Natural killer cell treated with Interleukin-12 subunit alpha and Interleukin-12 subunit beta and Interleukin-15 and Interleukin-18, amount 100 ng/mL, for 72 hours (primary cell): ENCODE results near the gene ATG9B. TPM values are rescaled to one million over a fixed set of nuclear protein-coding genes. Genes with fewer than 3 reads are reported as not detected.
A peak's percentile ranks its signal among the peaks of the same experiment; 100 is the strongest.
"Not testable (repeated sequence)": the region's sequence is repeated elsewhere in the genome, so short reads cannot be mapped to it uniquely, and the experiment has no call there.

Experiments used
- ATAC-seq, 2 donors: fragments of 150-1000 bp; cut with Tn5 transposase in 1 of 2; sonication (Bioruptor Pico), chemical (Tn5 transposase) in 1 of 2; 2 replicates each; pipeline ENCODE4 v1.10.0; 2021
- DNase-seq: peaks from one replicate; pipeline ENCODE4 v3.0.0; 2022; ENCODE audit warnings: low spot score
- H3K27ac Mint-ChIP-seq, 2 donors: 1 replicate in 1 of 2; 2 replicates in 1 of 2; pipeline ENCODE4 v1.8.0; 2022; ENCODE audit warnings: mixed read lengths in 2 of 2, mild to moderate bottlenecking in 1 of 2, moderate library complexity in 1 of 2
- H3K27me3 Mint-ChIP-seq, 2 donors: 1 replicate in 1 of 2; 2 replicates in 1 of 2; pipeline ENCODE4 v1.8.0; 2022; ENCODE audit warnings: mixed read lengths in 2 of 2
- H3K36me3 Mint-ChIP-seq: one replicate; pipeline ENCODE4 v1.8.0; 2022; ENCODE audit warnings: mixed read lengths
- H3K4me1 Mint-ChIP-seq, 2 donors: 1 replicate in 1 of 2; 2 replicates in 1 of 2; pipeline ENCODE4 v1.8.0; 2022; ENCODE audit warnings: low read depth in 2 of 2, mixed read lengths in 2 of 2, mild to moderate bottlenecking in 1 of 2
- H3K4me3 Mint-ChIP-seq: one replicate; pipeline ENCODE4 v1.8.0; 2022; ENCODE audit warnings: mixed read lengths
- H3K9me3 Mint-ChIP-seq: 2 replicates; pipeline ENCODE4 v1.8.0; 2022; ENCODE audit warnings: mixed read lengths
- total RNA-seq, 2 donors: library from RNA; stranded (reverse); gene quantifications; one replicate each; pipeline ENCODE4 v1.2.3, GENCODE V29; 2022

Gene ATG9B
- total RNA-seq, 2 donors from 2014 or later = 2.5 to 2.7 TPM

GRCh38 chr7:151038951-151039849 lies 14.9 kb upstream of the ATG9B start:
- ATAC-seq (peak; percentile 75 to 79), DNase-seq (no peak)
- Mint-ChIP-seq H3K36me3 (no peaks in the 10 kb centered on the region), H3K27ac (no peak overlapping the region), H3K27me3 (no peaks in the 10 kb centered on the region), H3K4me3 (no peak overlapping the region), H3K9me3 (no peaks in the 10 kb centered on the region), H3K4me1 (peaks cover 8 to 11% of the 10 kb centered on the region in 2 donors)

GRCh38 chr7:151035902-151036301 lies 11.6 kb upstream of the ATG9B start:
- no peaks in the 10 kb centered on the region for H3K36me3 Mint-ChIP-seq
- no peak overlapping the region for H3K27ac Mint-ChIP-seq
- ATAC-seq = no peak
- H3K4me3 Mint-ChIP-seq = no peak overlapping the region
- H3K9me3 Mint-ChIP-seq = no peaks in the 10 kb centered on the region
- H3K4me1 Mint-ChIP-seq = peaks cover 11% of the 10 kb centered on the region in 2 donors
- DNase-seq = no peak
- H3K27me3 Mint-ChIP-seq = no peaks in the 10 kb centered on the region

- Mint-ChIP-seq H3K4me3 (no peak overlapping the region), H3K36me3 (no peaks in the 10 kb centered on the region), H3K9me3 (no peaks in the 10 kb centered on the region), H3K27me3 (no peaks in the 10 kb centered on the region), H3K27ac (no peak overlapping the region), H3K4me1 (peaks cover 11% of the 10 kb centered on the region in 2 donors)
- no peak for ATAC-seq
- DNase-seq = no peak
Measured at GRCh38 chr7:151035026-151035717, 10.9 kb upstream of the ATG9B start.

- H3K9me3 Mint-ChIP-seq = no peaks in the 10 kb centered on the region
- ATAC-seq = no peak
- no peak overlapping the region for H3K27ac Mint-ChIP-seq
- H3K36me3 Mint-ChIP-seq = no peaks in the 10 kb centered on the region
- no peaks in the 10 kb centered on the region for H3K27me3 Mint-ChIP-seq
- peaks cover 5 to 7% of the 10 kb centered on the region in 2 donors for H3K4me1 Mint-ChIP-seq
- H3K4me3 Mint-ChIP-seq = no peak overlapping the region
- no peak for DNase-seq
Measured at GRCh38 chr7:151034312-151035025, 10.2 kb upstream of the ATG9B start.

- no peaks in the 10 kb centered on the region for H3K27me3 Mint-ChIP-seq
- peaks cover 2 to 7% of the 10 kb centered on the region in 2 donors for H3K4me1 Mint-ChIP-seq
- no peaks in the 10 kb centered on the region for H3K9me3 Mint-ChIP-seq
- ATAC-seq = no peak
- no peak overlapping the region for H3K4me3 Mint-ChIP-seq
- DNase-seq = no peak
- no peaks in the 10 kb centered on the region for H3K36me3 Mint-ChIP-seq
- H3K27ac Mint-ChIP-seq = no peak overlapping the region
Measured at GRCh38 chr7:151033864-151034249, 9.6 kb upstream of the ATG9B start.

GRCh38 chr7:151032936-151033863 lies 8.9 kb upstream of the ATG9B start:
- DNase-seq = no peak
- Mint-ChIP-seq H3K36me3 (no peaks in the 10 kb centered on the region), H3K4me3 (no peak overlapping the region), H3K27me3 (no peaks in the 10 kb centered on the region), H3K9me3 (no peaks in the 10 kb centered on the region), H3K4me1 (peaks cover 6 to 10% of the 10 kb centered on the region in 2 donors), H3K27ac (no peak overlapping the region)
- no peak for ATAC-seq

- DNase-seq (no peak), ATAC-seq (no peak)
- Mint-ChIP-seq H3K27ac (no peak overlapping the region), H3K27me3 (peaks cover 0 to 4% of the 10 kb centered on the region in 2 donors), H3K4me3 (no peak overlapping the region), H3K9me3 (no peaks in the 10 kb centered on the region), H3K36me3 (no peaks in the 10 kb centered on the region), H3K4me1 (peaks cover 15 to 16% of the 10 kb centered on the region in 2 donors)
Measured at GRCh38 chr7:151031011-151031410, 6.7 kb upstream of the ATG9B start.

GRCh38 chr7:151028948-151029501 lies 4.7 kb upstream of the ATG9B start:
- peak overlapping the region; percentile 99 for H3K4me3 Mint-ChIP-seq
- ATAC-seq (no peak), DNase-seq (no peak)
- H3K27me3 Mint-ChIP-seq = peaks cover 0 to 4% of the 10 kb centered on the region in 2 donors
- H3K36me3 Mint-ChIP-seq = no peaks in the 10 kb centered on the region
- H3K4me1 Mint-ChIP-seq = peaks cover 15 to 16% of the 10 kb centered on the region in 2 donors
- H3K9me3 Mint-ChIP-seq = no peaks in the 10 kb centered on the region
- H3K27ac Mint-ChIP-seq = peak overlapping the region; percentile 95 to 98

GRCh38 chr7:151028131-151028947 lies 4.0 kb upstream of the ATG9B start, which contains the start of gene ABCB8:
Gene ABCB8, plus strand, starts transcription at chr7:151028450. Its CDS starts 66 bp downstream, at chr7:151028516.
- Mint-ChIP-seq H3K27ac (peak within 1 kb of the TSS; percentile 95 to 98), H3K4me1 (peaks cover 15 to 16% of the 10 kb centered on the region in 2 donors), H3K9me3 (no peaks in the 10 kb centered on the region), H3K36me3 (no peaks in the 10 kb centered on the region), H3K4me3 (peak within 1 kb of the TSS; percentile 99), H3K27me3 (peaks cover 0 to 4% of the 10 kb centered on the region in 2 donors)
- ATAC-seq (peak; percentile 95 to 96), DNase-seq (peak; percentile 98)

GRCh38 chr7:151027728-151028130 lies 3.4 kb upstream of the ATG9B start:
- not testable (repeated sequence) for H3K36me3 Mint-ChIP-seq, H3K27me3 Mint-ChIP-seq, H3K9me3 Mint-ChIP-seq, DNase-seq, ATAC-seq
- H3K27ac Mint-ChIP-seq = peak overlapping the region; percentile 95 to 98
- peak overlapping the region; percentile 99 for H3K4me3 Mint-ChIP-seq
- peaks cover 15 to 16% of the 10 kb centered on the region in 2 donors for H3K4me1 Mint-ChIP-seq

- H3K9me3 Mint-ChIP-seq, H3K36me3 Mint-ChIP-seq, DNase-seq, H3K27me3 Mint-ChIP-seq, ATAC-seq: not testable (repeated sequence)
- Mint-ChIP-seq H3K27ac (peak overlapping the region; percentile 95 to 98), H3K4me3 (peak overlapping the region; percentile 99), H3K4me1 (peaks cover 15 to 16% of the 10 kb centered on the region in 2 donors)
Measured at GRCh38 chr7:151026771-151027727, 2.8 kb upstream of the ATG9B start.
